Prostate gland (tissue), 2 donors: Measurements from ENCODE around the gene HDHD5. TPM values are rescaled to one million over a fixed set of nuclear protein-coding genes. Genes with fewer than 3 reads are reported as not detected.
A peak's percentile ranks its signal among the peaks of the same experiment; 100 is the strongest.

Experiments used
- DNase-seq: peaks from one replicate; pipeline ENCODE4 v3.0.0-alpha.2; 2019; ENCODE audit warnings: low spot score
- H3K27ac ChIP-seq, 2 donors: fragments of 200-600 bp; sonication (generic); 2 replicates each; pipeline ENCODE4 v1.5.1; 2017 to 2019
- H3K27me3 ChIP-seq: fragments of 200-600 bp; sonication (generic); replicated peaks from 2 replicates; pipeline ENCODE4 v1.5.1; 2019; ENCODE audit not compliant: insufficient read depth
- H3K36me3 ChIP-seq, 2 donors: fragments of 200-600 bp; sonication (generic); 1 replicate in 1 of 2; 2 replicates in 1 of 2; pipeline versions ENCODE4 v1.5.1 to v1.8.1; 2017 to 2019
- H3K4me1 ChIP-seq: fragments of 200-600 bp; sonication (generic); replicated peaks from 2 replicates; pipeline ENCODE4 v1.5.1; 2019
- H3K4me3 ChIP-seq, 2 donors: fragments of 200-600 bp; sonication (generic); 2 replicates each; pipeline ENCODE4 v1.5.1; 2017 to 2019
- H3K9me3 ChIP-seq: fragments of 200-600 bp; sonication (generic); 2 replicates; pipeline ENCODE4 v1.5.1; 2017
- CTCF ChIP-seq, 4 experiments: fragments of 200-600 bp in 2 of 4; fragments of 450-650 bp in 2 of 4; sonication (generic) in 2 of 4; IDR thresholded peaks; 1 replicate in 3 of 4; 2 replicates in 1 of 4; pipeline ENCODE4 v1.5.1; 2016 to 2019; ENCODE audit warnings: antibody characterized with exemption in 4 of 4, mild to moderate bottlenecking in 2 of 4, moderate library complexity in 2 of 4
- POLR2A ChIP-seq: fragments of 450-650 bp; IDR thresholded peaks from one replicate; pipeline ENCODE4 v1.6.1; 2016; ENCODE audit warnings: antibody characterized with exemption, mild to moderate bottlenecking
- POLR2AphosphoS5 ChIP-seq: sonication (generic); formaldehyde crosslinking; IDR thresholded peaks from one replicate; pipeline ENCODE4 v1.6.1; 2017; ENCODE audit warnings: antibody characterized with exemption
- WGBS: methylation state at CpG from one replicate; pipeline ENCODE4 v1.1.5; 2018; 5-methylcytosine and 5-hydroxymethylcytosine counted together
- intact Hi-C: fragments of 100-400 bp; cut with DNase I; formaldehyde crosslinking; loops from one replicate; pipeline ENCODE4 v1.14.2; 2022
- total RNA-seq, 2 donors: library from RNA; depleted of rRNA; stranded (reverse); fragments of >200 nt; gene quantifications; one replicate each; pipeline ENCODE4 v1.1.0, GENCODE V29; 2016

The HDHD5 gene
- total RNA-seq, 2 donors from 2014 or later, result 38.7 to 51.6 TPM

GRCh38 chr22:17130199-17130598 lies 28.9 kb downstream of the HDHD5 start:
- H3K27me3 ChIP-seq, result no peaks in the 10 kb centered on the region
- no peaks in the 10 kb centered on the region for H3K36me3 ChIP-seq
- no peaks in the 10 kb centered on the region for H3K4me1 ChIP-seq
- WGBS, result 100% methylated on average over 1 of the region's 1 CpG
- TF ChIP-seq POLR2A, result no peak
- no peak for TF ChIP-seq POLR2AphosphoS5
- TF ChIP-seq CTCF (IDR thresholded peaks at IDR 0.05), result no peak
- H3K9me3 ChIP-seq, result no peaks in the 10 kb centered on the region
- no peak overlapping the region for H3K27ac ChIP-seq
- H3K4me3 ChIP-seq, result no peak overlapping the region
- intact Hi-C loops, result no loop called here
- DNase-seq, result no peak

GRCh38 chr22:17121233-17122195 lies 37.6 kb downstream of the HDHD5 start, which contains the start of gene TMEM121B:
Gene TMEM121B (minus strand): TSS chr22:17121360. CDS start chr22:17121127, 233 bp downstream.
- H3K27ac ChIP-seq, result peak within 1 kb of the TSS; percentile 62 to 71
- intact Hi-C loops, result no loop called here
- WGBS, result 8% methylated on average over 56 of the region's 69 CpGs

GRCh38 chr22:17120711-17121232 lies 38.3 kb downstream of the HDHD5 start:
- no peaks in the 10 kb centered on the region for H3K9me3 ChIP-seq
- no peaks in the 10 kb centered on the region for H3K36me3 ChIP-seq
- no peak for TF ChIP-seq POLR2A
- no peak for TF ChIP-seq CTCF (IDR thresholded peaks at IDR 0.05)
- TF ChIP-seq POLR2AphosphoS5, result no peak
- WGBS, result 0% methylated on average over 9 of the region's 70 CpGs
- H3K27ac ChIP-seq, result peak overlapping the region; percentile 62 to 71
- no peak for DNase-seq
- H3K27me3 ChIP-seq, result no peaks in the 10 kb centered on the region
- H3K4me1 ChIP-seq, result peaks cover 9% of the 10 kb centered on the region
- H3K4me3 ChIP-seq, result peak overlapping the region; percentile 56 to 75
- intact Hi-C loops, result no loop called here

More at GRCh38 chr22:17121233-17122195, 37.6 kb downstream of the HDHD5 start, which contains the start of gene TMEM121B:
- peak; percentile 71 for DNase-seq
- TF ChIP-seq POLR2AphosphoS5 (peak; percentile 17), POLR2A (no peak), CTCF (IDR thresholded peaks at IDR 0.05) (no peak)
- no peaks in the 10 kb centered on the region for H3K27me3 ChIP-seq
- peak within 1 kb of the TSS; percentile 56 to 75 for H3K4me3 ChIP-seq
- H3K4me1 ChIP-seq, result peaks cover 9% of the 10 kb centered on the region
- H3K36me3 ChIP-seq, result no peaks in the 10 kb centered on the region
- H3K9me3 ChIP-seq, result no peaks in the 10 kb centered on the region

- WGBS, result 2% methylated on average over 10 of the region's 45 CpGs
- Histone ChIP-seq H3K4me3 (peak overlapping the region; percentile 56 to 75), H3K36me3 (no peaks in the 10 kb centered on the region), H3K27ac (peak overlapping the region in 1 of 2 donors; percentile 71), H3K27me3 (no peaks in the 10 kb centered on the region), H3K9me3 (no peaks in the 10 kb centered on the region), H3K4me1 (peaks cover 9% of the 10 kb centered on the region)
- intact Hi-C loops, result no loop called here
- peak; percentile 55 for DNase-seq
- TF ChIP-seq POLR2A, result no peak
- no peak for TF ChIP-seq POLR2AphosphoS5
- no peak for TF ChIP-seq CTCF (IDR thresholded peaks at IDR 0.05)
Observed at GRCh38 chr22:17120281-17120680, 38.8 kb downstream of the HDHD5 start.
